A673 (cell line): ENCODE data around the gene BABAM2. TPM values are rescaled to one million over a fixed set of nuclear protein-coding genes. Genes with fewer than 3 reads are reported as not detected.
"Not testable (repeated sequence)": the region's sequence is repeated elsewhere in the genome, so short reads cannot be mapped to it uniquely, and the experiment has no call there.

Experiments used
- BruUV-seq: library from RNA; stranded (reverse); fragments of 400-500 nt; replicated peaks from 2 replicates; lab custom pipeline; 2021; lab: Mats Ljungman, UMichigan
- CTCF ChIA-PET: fragments of 300-600 bp; sonication (Branson Sonifier 250); formaldehyde crosslinking; loops from one replicate; lab custom pipeline; 2022; ENCODE audit warnings: antibody characterized with exemption; lab: Charles Lee
- POLR2A ChIA-PET: fragments of 300-600 bp; sonication (Branson Sonifier 250); formaldehyde crosslinking; loops from one replicate; lab custom pipeline; 2022; ENCODE audit warnings: antibody characterized with exemption; ENCODE audit not compliant: low non-redundant PET; lab: Charles Lee
- DNase-seq: peaks from one replicate; pipeline ENCODE4 v3.0.0-alpha.2; 2015; ENCODE audit warnings: low spot score
- H3K27ac ChIP-seq: fragments of 200-600 bp; sonication (generic); 2 replicates; pipeline ENCODE4 v1.5.1; 2016; ENCODE audit warnings: mixed run types, low read depth, mild to moderate bottlenecking, mixed read lengths, antibody characterized with exemption, low read length; ENCODE audit not compliant: poor library complexity, severe bottlenecking
- H3K27me3 ChIP-seq: fragments of 200-600 bp; sonication (generic); replicated peaks from 2 replicates; pipeline ENCODE4 v1.6.1; 2017; ENCODE audit warnings: mixed run types, low read depth, mild to moderate bottlenecking, mixed read lengths, antibody characterized with exemption, low read length; ENCODE audit not compliant: insufficient read depth, poor library complexity
- H3K36me3 ChIP-seq: fragments of 200-600 bp; sonication (generic); 2 replicates; pipeline ENCODE4 v1.6.1; 2016; ENCODE audit warnings: mixed run types, mild to moderate bottlenecking, mixed read lengths, antibody characterized with exemption, low read length; ENCODE audit not compliant: insufficient read depth, poor library complexity, severe bottlenecking
- H3K4me1 ChIP-seq: fragments of 200-600 bp; sonication (generic); 2 replicates; pipeline ENCODE4 v1.6.1; 2017; ENCODE audit warnings: mixed run types, mild to moderate bottlenecking, mixed read lengths, antibody characterized with exemption, low read length; ENCODE audit not compliant: insufficient read depth, poor library complexity, severe bottlenecking
- H3K4me3 ChIP-seq: fragments of 200-600 bp; sonication (generic); 2 replicates; pipeline ENCODE4 v1.5.1; 2016; ENCODE audit warnings: low read depth, mixed run types, mild to moderate bottlenecking, mixed read lengths, low read length; ENCODE audit not compliant: poor library complexity, severe bottlenecking
- H3K9me3 ChIP-seq: fragments of 200-600 bp; sonication (generic); 2 replicates; pipeline ENCODE4 v1.6.1; 2016; ENCODE audit warnings: mixed run types, low read depth, mild to moderate bottlenecking, mixed read lengths, antibody characterized with exemption, low read length; ENCODE audit not compliant: poor library complexity, severe bottlenecking
- CTCF ChIP-seq: fragments of 300-800, 200-600 bp; sonication (generic); conservative IDR thresholded peaks from 2 replicates; pipeline ENCODE4 v1.5.1; 2017; ENCODE audit warnings: low read depth, mild to moderate bottlenecking, antibody characterized with exemption, low read length, moderate library complexity, mixed read lengths
- EZH2 ChIP-seq: fragments of 200-600 bp; sonication (generic); IDR thresholded peaks from 2 replicates; pipeline ENCODE4 v1.6.1; 2017; ENCODE audit warnings: borderline replicate concordance, low read depth, mild to moderate bottlenecking, mixed read lengths, antibody characterized with exemption, low read length; ENCODE audit not compliant: poor library complexity, severe bottlenecking
- intact Hi-C: fragments of 100-400 bp; cut with micrococcal nuclease; formaldehyde crosslinking; loops from one replicate; pipeline ENCODE4 v1.10.0; 2022; ENCODE audit not compliant: unreplicated experiment
- total RNA-seq: library from RNA; stranded (reverse); gene quantifications from 2 replicates; pipeline ENCODE4 v1.2.3, GENCODE V29; 2021

Gene BABAM2
- total RNA-seq, 1 experiment from 2014 or later = 21.8 TPM

GRCh38 chr2:27873091-27873490 is 17.4 kb upstream of the BABAM2 start:
- no peak overlapping the region for H3K4me3 ChIP-seq
- H3K9me3 ChIP-seq = no peaks in the 10 kb centered on the region
- H3K27me3 ChIP-seq = no peaks in the 10 kb centered on the region
- no TSS peak for BruUV-seq
- H3K27ac ChIP-seq = no peak overlapping the region
- ChIA-PET CTCF (no interaction called here), POLR2A (no interaction called here)
- H3K36me3 ChIP-seq = no peaks in the 10 kb centered on the region
- intact Hi-C loops = no loop called here
- no peak for DNase-seq
- no peak for TF ChIP-seq CTCF
- no peak for TF ChIP-seq EZH2
- no peaks in the 10 kb centered on the region for H3K4me1 ChIP-seq

- H3K27ac ChIP-seq = no peak overlapping the region
- no peaks in the 10 kb centered on the region for H3K9me3 ChIP-seq
- BruUV-seq = no TSS peak
- H3K36me3 ChIP-seq = no peaks in the 10 kb centered on the region
- no peak for DNase-seq
- CTCF ChIA-PET = no interaction called here
- no peak for TF ChIP-seq CTCF
- no peak for TF ChIP-seq EZH2
- intact Hi-C loops = no loop called here
- H3K4me3 ChIP-seq = no peak overlapping the region
- no peaks in the 10 kb centered on the region for H3K4me1 ChIP-seq
- no peaks in the 10 kb centered on the region for H3K27me3 ChIP-seq
- POLR2A ChIA-PET = no interaction called here
Observed at GRCh38 chr2:27875089-27875881, 15.2 kb upstream of the BABAM2 start.

GRCh38 chr2:27878825-27879224 is 11.7 kb upstream of the BABAM2 start:
- Histone ChIP-seq H3K4me3 (no peak overlapping the region), H3K4me1 (peaks cover under 1% of the 10 kb centered on the region)
- intact Hi-C loops = no loop called here

GRCh38 chr2:27881815-27882583 is 8.5 kb upstream of the BABAM2 start:
- H3K36me3 ChIP-seq, H3K9me3 ChIP-seq, CTCF ChIA-PET, H3K4me3 ChIP-seq, H3K27ac ChIP-seq, H3K27me3 ChIP-seq, DNase-seq, POLR2A ChIA-PET, BruUV-seq: not testable (repeated sequence)
- intact Hi-C loops = loop anchor here (10.0 kb wide), 1 partner anchor 107 kb away; the partner anchor contains the start of gene MRPL33
- H3K4me1 ChIP-seq = peaks cover 14% of the 10 kb centered on the region

More at GRCh38 chr2:27878825-27879224, 11.7 kb upstream of the BABAM2 start:
- no peaks in the 10 kb centered on the region for H3K36me3 ChIP-seq
- TF ChIP-seq EZH2 (no peak), CTCF (no peak)
- DNase-seq = no peak
- H3K9me3 ChIP-seq = peaks cover 3% of the 10 kb centered on the region
- no peak overlapping the region for H3K27ac ChIP-seq
- POLR2A ChIA-PET = no interaction called here
- CTCF ChIA-PET = no interaction called here
- BruUV-seq = no TSS peak
- H3K27me3 ChIP-seq = no peaks in the 10 kb centered on the region

- intact Hi-C loops = loop anchor here (10.0 kb wide), 1 partner anchor 108 kb away; the partner anchor contains the start of gene MRPL33
- H3K4me3 ChIP-seq, CTCF ChIA-PET, H3K9me3 ChIP-seq, H3K36me3 ChIP-seq, H3K27me3 ChIP-seq, H3K27ac ChIP-seq, POLR2A ChIA-PET, DNase-seq, BruUV-seq: not testable (repeated sequence)
- H3K4me1 ChIP-seq = peaks cover 14% of the 10 kb centered on the region
Observed at GRCh38 chr2:27882584-27882922, 8.0 kb upstream of the BABAM2 start.
